ENCODE data around the gene MIF4GD.
"Not testable (repeated sequence)": the region's sequence is repeated elsewhere in the genome, so short reads cannot be mapped to it uniquely, and the experiment has no call there.

MIF4GD gene

DNA sequence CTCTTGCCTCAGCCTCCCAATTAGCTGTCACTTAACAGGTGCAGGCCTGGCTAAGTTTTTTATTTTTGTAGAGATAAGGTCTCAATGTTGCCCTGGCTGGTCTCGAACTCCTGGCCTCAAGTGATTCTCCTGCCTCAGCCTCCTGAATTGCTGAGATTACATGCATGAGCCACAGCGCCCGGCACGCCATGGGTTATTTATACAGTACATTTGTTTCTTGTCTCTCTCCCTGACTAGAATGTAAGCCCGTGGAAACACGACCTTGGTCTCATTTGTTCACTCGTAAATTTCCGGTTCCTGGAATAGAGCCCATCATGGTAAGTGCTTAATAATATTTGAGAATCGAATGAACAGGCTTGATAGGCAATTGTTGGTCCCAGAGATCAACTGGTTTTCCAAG, 16.2 kb upstream of the MIF4GD start:
- no peak for DNase-seq

DNA sequence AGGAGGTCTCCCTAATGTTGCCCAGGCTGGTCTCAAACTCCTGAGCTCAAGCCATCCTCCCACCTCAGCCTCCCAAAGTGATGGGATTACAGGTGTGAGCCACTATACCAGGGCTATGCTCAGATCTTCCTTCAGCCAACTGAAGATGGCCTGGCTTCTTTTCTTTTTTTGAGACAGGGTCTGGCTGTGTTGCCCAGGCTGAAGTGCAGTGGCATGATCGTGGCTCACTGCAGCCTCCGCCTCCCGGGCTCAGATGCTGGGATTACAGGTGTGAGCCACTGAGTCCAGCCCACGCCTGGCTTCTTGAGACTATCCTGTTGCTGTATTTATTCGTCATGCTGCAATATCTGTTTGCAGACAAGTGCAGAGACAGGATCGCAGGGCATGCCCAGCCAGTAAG, 14.1 kb upstream of the MIF4GD start:
- no peak for DNase-seq

DNA sequence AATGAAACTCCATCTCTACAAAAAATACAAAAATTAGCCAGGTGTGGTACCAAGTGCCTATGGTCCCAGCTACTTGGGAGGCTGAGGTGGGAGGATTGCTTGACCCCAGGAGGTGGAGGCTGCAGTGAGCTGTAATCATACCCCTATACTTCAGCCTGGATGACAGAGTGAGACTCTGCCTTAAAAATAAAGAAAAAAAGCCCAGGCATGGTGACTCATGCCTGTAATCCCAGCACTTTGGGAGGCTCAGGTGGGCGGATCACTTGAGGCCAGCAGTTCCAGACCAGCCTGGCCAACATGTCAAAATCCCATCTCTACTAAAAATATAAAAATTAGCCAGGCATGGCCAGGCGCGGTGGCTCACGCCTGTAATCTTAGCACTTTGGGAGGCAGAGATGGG, 9.2 kb upstream of the MIF4GD start:
- not testable (repeated sequence) for DNase-seq

DNA sequence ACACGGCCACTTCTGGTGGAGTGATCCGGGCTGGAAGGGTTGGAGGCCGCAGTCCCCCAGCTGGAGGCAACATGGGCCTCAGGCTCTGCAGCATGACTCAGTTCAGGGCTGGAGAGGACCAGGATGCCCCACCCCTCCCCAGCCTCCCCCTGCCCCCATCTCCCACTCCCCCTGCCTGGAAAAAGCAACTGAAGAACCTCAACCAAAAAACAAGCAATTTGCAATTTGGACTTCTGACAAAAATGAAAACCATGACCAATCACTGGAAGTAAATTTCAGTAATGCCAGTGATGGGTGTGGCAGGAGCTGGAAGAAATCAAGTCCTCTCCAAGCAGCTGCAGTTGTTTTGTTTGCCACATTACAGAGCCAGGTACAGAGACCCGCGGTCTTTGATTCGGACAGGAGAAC, 6.6 kb upstream of the MIF4GD start:
- no peak for DNase-seq

DNA sequence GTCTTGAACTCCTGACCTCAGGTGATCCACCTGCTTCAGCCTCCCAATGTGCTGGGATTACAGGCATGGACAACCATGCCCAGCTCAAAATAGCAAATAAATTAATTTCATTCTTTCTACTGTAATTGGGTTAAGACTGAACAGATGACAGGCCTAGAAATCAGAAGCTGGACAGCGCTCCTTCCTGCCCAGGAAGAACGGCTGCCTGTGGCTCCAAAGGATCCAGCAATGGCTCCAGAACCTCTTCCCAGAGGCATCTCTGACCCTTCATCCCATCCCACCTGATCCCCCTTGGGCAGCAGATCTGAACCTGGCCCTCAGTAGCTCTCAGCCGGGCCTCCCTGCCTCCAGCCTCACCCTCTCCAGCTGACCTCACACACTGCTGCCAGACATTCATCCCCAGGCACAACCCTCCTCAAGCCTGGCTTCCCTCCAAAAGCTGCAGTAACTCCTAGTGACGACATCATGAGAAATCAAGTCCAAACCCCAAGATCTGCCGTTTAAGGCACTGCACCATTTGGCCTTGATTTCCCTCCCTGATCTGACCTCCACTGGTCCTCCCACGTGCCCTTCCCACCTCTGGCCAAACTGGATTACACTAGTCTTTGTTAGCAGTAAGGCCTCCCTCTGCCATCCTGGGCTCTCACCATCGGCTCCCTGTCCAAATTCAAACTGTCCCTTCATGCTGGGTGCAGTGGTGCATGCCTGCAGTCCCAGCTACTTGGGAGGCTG, 3.1 kb upstream of the MIF4GD start:
- DNase-seq: peak; percentile 20

DNA sequence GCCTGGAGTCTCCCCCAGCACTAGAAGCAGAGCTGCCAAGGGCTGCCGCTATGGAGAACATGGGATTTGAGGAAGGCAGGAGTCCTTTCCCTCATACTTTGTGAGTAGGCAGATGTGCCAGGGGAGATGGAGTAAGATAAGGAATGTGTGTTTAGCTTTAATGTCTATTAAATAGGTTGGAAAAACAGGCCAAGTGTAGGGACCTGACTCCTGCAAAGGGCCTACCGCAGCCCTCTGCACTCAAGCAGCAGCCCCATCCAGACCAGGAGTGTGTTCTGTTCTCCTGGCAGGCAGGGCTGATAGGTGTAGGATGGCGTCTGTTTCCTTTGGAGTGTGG, 1.8 kb upstream of the MIF4GD start:
- no peak for DNase-seq

DNA sequence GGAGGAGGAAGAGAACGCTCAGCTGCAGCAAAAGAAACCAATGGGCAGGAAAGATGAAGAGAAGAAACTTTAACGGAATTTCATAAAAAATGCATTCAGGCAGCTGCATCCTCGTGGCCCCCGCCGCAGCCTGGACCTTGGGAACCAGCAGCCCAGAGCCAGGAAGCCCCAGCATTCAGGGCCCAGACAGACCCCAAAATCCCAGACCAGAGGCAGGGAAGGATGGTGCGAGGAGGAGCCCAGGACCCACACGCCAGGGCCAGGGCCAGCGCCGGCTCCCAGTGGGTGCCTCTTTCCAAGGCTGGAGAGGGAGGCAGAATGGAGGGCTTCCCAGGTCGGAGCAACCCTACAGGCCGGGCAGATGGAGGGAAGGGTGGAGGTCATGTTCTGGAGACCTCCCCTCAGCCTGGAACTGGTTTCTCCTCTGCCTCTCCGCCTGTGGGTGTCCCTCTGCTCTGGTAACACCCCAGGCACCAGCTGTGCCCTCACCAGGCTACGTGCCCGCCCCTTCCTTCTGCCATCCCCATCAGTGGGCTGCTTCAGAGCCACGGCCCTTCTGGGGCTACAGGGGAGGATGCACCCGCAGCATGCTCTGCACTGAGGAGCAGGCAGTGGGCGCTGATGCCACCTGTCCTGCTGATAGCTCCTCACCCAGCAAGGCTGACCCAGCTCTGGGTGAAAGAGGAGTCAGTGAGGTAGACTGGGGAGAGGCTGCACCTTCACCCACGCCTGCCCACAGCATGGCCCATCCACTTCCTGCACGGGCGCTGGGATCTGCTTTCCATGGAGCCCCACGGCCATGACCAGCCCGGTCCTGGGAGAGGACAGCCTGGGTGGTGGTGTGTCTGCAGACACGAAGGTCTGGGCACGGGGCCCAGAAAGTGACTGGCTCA, 1.2 kb upstream of the MIF4GD start:
- DNase-seq: peak; percentile 40

DNA sequence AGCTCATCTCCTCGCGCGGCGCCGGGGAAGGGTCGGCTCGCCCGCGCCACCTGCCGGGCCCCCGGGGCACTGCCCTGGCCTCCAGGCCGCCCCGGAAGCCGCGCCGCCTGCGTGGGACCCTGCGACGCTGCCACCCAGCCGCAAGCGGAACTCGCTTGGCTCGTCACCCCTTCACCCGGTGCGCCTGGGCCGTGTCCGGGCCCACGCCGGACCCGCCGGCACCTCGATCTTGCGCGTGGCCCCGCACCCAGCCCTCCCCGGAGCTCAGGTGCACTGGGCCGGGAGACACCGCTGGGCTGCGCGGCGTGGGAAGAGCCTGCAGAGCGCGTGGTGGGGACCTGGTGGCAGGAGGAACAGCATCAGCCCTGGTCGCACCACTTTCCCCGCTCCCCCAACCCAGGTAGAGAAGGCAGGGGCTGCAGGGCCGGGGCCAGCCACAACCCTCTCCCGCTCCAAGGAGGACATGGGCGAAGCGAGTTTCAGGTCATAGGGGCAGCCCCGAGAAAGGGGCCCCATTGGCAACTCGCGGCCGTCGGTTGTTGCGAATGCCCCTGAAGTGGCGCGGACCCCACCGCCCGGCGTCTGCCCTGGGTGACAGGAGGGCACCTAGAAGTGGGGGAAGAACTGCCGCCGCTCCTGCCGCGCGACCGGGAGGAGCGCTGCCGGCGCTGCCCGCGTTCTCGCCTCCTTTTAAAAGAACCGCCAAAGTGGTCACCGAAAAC, 363 bp upstream of the MIF4GD start:
- DNase-seq: peak; percentile 73

DNA sequence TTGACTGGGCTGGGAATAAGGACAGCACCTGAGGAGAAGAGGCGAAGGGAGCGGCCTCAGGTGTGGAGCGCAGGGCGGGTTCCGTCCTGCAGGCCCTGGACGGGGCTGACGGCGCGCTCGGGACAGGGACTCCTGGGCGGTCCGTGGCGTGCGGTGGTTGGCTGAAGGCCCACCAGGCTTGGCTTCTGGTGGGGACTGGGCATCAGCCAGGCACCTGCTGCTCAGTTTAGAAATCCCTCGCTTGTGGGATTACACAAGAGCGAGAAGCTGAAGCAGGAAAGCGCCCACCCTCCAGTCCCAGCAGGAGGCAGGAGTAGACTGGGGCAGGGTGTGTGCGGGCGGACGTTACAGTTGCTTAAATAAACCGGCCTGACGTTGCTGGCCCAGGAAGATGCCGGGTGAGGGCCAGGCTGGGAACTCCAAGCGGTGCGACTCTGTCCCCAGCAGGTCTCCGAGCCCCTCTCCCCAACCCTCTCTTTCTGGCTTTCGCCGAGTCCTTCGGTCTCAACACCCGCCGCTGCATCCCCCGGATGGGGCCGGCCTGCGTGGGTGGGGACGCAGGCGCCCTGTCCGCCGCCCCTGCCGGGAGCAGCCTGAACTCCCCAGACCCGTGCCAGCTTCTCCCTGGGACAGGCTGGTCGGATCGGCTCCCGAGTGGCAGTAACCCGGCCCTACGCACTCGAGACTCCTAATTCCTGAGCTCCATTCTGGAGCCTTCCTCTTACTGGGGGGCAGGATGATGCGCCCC, 639 bp downstream of the MIF4GD start:
- DNase-seq: peak; percentile 81

DNA sequence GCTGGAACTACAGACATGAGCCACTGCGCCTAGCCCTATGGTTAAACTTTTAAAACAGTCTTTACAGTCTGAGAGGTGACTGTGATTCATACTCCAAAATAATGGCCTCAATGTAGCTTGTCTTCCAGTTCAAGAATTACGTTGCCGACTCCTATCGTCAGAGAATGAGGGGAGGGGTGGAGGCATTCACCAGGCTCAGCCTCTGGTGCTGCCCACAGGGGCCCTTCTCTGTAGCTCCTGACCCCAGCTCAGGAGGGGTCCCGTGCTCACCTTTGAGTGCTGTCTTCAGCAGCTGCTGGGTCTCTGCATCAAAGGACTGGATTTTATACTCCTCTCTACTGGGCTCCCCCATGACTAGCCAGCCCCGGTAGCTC, 1.2 kb downstream of the MIF4GD start:
- DNase-seq: no peak

DNA sequence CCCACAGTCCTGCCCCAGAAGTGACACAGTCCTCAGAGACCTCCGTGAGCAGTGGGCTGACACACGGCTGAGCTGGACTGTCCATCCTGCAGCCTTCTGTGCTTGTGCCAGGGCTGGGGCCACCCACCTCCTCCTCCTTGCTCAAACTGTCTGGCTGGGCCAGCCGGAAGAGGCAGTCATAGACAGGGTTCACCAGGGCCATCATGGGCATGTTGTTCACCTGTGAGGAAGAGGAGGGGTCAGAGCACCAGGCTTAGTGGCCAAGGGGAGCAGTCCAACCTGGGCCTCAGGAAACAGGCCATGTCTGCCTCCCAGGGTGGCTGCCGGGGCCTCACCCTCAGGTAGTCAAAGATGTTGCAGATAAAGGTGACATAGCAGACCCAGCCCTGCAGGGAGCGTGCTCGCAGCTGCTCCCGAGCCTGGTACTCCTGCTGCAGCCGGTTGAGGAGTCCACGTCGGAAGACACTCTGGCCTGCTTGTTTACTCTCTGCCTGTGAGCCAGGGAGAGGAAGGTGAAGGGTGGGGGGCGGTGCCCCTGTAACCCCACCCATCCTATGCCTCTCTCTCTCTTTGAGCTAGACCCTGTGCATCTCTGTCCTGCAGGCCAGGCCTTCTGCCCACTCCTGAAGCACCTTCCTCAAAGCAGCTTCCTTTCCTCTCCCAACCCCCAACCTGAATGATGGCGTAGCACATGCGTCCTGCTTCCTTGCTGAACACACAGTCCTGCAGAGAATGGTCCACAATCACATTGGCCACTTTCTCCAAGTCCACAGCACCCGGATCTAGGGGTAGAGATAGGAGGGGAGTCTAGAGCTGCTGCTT, 3.4 kb downstream of the MIF4GD start:
- peak; percentile 45 for DNase-seq

DNA sequence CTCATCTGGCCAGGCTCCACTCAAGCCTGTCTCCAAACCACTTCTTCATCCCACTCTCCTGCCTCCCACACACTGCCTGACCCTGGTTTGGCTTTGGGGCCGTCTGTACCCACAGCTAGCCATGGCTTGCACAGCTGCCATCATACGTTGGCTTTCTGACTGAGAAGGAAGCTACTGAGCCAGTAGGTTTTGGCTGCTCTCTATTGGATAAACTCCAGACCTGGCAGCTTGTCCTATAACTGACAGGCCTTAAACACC, 3.9 kb downstream of the MIF4GD start:
- peak; percentile 94 for DNase-seq

DNA sequence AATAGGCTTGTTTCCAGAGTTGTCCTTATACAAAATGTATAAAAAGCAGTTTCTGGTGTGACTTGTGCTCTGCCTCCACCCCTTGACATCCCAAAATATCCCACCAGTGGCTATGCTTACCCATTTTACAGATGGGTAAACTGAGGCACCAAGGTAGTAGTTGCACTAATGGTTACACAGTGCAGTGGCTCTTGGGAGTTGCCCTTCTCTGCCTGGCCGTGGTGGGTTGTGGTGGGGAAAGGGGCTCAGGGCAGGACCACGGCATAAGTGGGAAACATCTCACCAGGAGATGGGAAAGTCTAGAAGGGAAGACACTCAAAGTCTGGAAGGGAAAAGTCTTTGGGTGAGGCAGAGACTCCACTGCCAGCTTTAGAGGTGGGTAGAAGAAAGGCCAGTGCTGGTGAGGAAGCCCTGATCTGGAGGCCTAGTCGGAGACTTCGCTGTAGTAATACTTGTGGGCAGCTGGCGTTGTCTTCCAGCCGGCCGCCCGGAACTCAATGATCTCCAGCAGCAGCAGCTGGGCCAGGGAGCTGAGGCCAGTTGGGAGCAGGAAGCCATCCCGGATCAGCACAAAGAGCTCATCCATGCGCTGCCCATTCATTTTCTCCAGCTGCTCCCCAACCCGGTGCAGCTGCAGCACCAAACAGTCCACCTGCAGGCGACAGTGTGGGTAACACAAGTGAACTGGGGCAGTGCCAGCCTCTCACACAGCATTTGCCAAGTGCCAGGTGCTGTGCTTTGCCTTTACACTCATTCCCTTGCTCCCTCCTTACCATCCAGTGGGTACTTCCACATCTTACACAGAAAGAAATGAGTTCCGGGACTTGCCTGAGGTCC, 4.5 kb downstream of the MIF4GD start:
- no peak for DNase-seq

DNA sequence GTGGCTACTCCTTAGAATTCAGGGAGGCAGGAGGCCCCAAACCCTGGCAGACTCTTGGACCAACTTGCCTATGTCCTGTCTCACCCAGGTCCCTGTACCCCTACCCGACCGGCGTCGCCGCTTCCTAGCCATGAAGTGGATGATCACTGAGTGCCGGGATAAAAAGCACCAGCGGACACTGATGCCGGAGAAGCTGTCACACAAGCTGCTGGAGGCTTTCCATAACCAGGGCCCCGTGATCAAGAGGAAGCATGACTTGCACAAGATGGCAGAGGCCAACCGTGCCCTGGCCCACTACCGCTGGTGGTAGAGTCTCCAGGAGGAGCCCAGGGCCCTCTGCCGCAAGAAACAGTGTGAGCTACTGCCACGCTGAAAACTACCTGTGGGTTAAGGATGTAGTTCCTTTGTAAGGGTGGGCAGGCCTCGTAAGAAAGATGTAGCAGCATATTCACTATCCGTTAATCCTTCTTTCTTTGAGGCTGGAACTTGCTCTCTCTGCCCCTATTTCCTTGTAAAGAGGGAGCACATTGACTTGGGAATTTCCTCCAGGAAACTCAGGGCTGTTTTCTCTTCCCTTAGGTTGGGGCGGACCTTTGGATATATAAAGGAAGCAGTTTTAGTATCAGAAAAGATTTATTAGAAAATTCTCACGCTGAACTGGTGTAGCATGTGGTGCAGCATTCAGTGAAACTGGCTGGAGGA, 5.3 kb downstream of the MIF4GD start:
- no peak for DNase-seq

DNA sequence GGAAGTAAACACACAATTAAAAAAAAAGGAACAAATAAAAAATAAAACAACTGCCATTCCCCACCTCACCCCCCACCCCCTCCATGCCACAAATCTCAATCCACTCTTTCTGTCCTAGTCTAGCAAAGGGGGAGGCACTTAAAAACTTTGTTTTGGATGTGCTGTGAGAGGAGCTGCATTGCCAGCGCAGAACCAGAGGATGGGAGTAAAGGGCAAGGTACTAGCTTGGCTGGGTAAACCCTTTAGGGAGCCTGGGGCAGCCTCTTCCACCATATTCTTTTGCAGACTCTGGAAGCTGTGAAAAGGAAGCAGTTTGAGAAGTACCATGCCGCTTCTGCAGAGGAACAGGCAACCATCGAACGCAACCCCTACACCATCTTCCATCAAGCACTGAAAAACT, 8.0 kb downstream of the MIF4GD start:
- peak; percentile 17 for DNase-seq

DNA sequence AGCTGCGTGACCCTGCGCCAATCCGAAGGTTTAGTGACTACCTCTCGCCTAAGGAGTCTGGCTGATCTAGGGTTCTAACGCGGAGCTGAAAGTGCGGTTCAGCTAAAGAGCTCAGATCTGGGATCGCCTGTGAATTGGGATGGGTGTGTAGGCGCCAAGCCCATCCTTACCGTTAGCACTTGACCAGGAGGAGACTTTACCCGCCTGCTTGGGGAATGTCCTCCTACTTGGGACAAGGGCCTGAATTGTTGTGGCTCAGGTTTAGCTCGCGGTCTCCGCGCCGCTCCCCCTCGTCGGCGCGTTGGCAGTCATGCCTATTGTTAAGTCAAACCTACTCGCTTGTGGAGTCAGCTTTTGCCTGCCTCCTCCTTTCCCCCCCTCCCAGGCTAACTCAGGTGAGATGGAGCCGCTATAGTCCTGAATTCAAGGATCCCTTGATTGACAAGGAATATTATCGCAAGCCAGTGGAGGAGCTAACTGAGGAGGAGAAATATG, 8.9 kb downstream of the MIF4GD start:
- no peak for DNase-seq

DNA sequence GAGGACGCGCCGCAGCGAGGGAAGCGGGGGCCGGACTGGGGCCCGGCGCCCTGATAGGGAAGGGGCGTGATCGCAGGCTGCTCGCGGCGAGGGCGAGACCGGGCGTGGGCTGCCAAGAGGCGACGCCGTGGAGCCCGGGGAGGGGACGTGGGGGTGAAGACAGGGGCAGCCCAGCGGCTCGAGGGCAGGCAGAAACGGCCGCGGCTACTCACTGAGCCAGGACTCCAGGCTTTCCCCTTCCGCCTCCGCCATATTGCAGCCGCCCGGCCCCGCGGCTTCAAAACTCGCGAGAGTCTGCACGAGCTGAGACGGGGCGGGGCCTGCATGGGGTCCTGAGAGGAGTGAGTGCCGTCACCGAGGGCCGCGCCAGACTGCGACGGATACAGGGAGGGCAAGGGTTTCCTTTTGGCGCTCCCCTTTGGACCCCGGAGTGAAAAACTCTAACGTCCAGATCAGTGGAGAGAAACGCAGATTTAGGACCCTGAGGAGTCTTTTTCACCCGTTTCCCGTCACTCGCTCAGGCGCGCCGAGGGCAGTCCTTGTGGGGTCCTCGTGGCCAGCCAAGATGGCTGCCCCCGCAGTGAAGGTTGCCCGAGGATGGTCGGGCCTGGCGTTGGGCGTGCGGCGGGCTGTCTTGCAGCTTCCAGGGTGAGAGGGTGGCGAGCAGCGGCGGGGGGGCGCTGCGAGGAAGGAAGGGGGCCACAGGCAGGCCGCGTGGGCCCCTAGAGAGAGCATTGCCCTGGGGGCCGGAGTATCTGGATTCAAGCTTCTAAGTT, 9.5 kb downstream of the MIF4GD start, which contains the start of the genes GGA3 and MRPS7:
GGA3 (minus strand) TSS at position 271 of the 776 bp plus-strand sequence; CDS start at position 252, 19 bp downstream.
MRPS7 (plus strand) TSS at position 544 of the 776 bp plus-strand sequence; CDS start at position 566, 22 bp downstream.
- peak; percentile 86 for DNase-seq

DNA sequence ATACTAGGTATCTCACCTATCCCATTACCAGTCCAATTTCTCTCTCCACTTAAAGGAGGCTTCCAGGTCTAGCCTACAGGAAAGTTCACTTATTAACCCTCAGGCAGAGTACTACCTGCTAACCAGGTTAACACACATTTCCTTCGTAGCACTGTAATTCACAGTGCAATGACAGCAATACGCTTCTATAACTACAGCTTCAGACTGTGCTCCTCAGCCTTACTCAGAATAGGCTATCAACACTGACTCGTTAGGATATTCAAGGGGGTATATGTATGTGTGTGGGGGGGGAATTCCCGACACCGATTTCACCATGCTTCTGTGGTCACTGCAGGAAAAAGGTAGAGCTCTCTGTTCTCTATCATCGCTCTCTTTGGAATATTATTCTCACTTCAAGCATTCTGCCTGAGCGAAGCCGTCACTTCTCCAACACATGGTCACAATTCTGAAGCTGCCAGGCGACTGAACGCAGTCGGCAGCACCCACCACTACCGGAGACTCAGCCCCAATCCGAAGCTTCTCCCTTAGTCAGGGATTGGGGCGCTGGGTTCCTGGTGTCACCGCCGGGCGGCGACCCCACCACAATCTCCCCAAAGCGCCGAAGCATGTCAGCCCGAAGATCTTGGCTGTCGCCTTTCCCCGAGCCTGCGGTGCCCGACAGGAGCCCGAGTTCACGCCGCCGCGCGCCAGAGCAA, 10.2 kb downstream of the MIF4GD start:
- DNase-seq: no peak

DNA sequence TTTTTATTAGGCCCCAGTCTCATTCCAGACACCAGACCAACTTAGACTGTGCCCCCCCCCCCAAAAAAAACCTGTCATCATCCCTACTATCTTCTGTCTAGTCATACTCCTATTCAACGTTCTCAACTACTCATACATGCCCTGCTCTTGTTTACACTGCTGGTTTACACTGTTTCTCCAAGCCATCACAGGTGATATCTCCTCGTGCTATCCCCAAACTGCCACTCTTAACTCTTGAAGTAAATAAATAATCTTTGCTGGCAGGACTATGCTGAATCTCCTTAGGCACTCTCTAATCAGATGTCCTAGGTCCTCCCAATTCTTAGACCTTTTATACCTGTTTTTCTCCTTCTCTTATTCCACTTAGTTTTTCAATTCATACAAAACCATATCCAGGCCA, 13.8 kb downstream of the MIF4GD start:
- DNase-seq: not testable (repeated sequence)

Data from MV-4-11 (cell line).